Mesodermal cell (in vitro differentiated cells): Measurements from ENCODE around the gene SCRN2.

ENCODE experiments used
- H3K27ac ChIP-seq: 2 replicates; pipeline ENCODE4 v1.7.0; 2013; ENCODE audit warnings: mild to moderate bottlenecking, low read depth, low read length, moderate library complexity; ENCODE audit not compliant: severe bottlenecking
- H3K36me3 ChIP-seq: 2 replicates; pipeline ENCODE4 v1.7.1; 2013; ENCODE audit warnings: mild to moderate bottlenecking, low read length, moderate library complexity; ENCODE audit not compliant: control insufficient read depth, insufficient read depth
- H3K4me1 ChIP-seq: one replicate; pipeline ENCODE4 v1.7.1; 2013; ENCODE audit warnings: mild to moderate bottlenecking, low read length; ENCODE audit not compliant: insufficient read depth, control insufficient read depth, poor library complexity, severe bottlenecking
- H3K4me3 ChIP-seq: 2 replicates; pipeline ENCODE4 v1.7.0; 2013; ENCODE audit warnings: low read length, control low read depth, mild to moderate bottlenecking; ENCODE audit not compliant: insufficient read depth, poor library complexity, severe bottlenecking; ENCODE audit errors: extremely low read depth
- H3K9me3 ChIP-seq: 2 replicates; pipeline ENCODE4 v1.7.1; 2013; ENCODE audit warnings: mild to moderate bottlenecking, low read length, moderate library complexity; ENCODE audit not compliant: control insufficient read depth
- WGBS, 2 experiments: methylation state at CpG; one replicate each; pipeline ENCODE4 v1.1.5; 2013; ENCODE audit warnings: missing lambda C conversion rate in 2 of 2; ENCODE audit not compliant: insufficient coverage in 2 of 2; 5-methylcytosine and 5-hydroxymethylcytosine counted together

The SCRN2 gene

GRCh38 chr17:47810200-47810821 lies 30.8 kb downstream of the SCRN2 start:
- Histone ChIP-seq H3K9me3 (no peaks in the 10 kb centered on the region), H3K27ac (peak overlapping the region; percentile 23), H3K36me3 (peaks cover 35% of the 10 kb centered on the region), H3K4me1 (peaks cover 13% of the 10 kb centered on the region), H3K4me3 (no peak overlapping the region)
- 40 to 51% methylated on average over 5 to 8 of the region's 10 CpGs for WGBS, 2 experiments

DNA sequence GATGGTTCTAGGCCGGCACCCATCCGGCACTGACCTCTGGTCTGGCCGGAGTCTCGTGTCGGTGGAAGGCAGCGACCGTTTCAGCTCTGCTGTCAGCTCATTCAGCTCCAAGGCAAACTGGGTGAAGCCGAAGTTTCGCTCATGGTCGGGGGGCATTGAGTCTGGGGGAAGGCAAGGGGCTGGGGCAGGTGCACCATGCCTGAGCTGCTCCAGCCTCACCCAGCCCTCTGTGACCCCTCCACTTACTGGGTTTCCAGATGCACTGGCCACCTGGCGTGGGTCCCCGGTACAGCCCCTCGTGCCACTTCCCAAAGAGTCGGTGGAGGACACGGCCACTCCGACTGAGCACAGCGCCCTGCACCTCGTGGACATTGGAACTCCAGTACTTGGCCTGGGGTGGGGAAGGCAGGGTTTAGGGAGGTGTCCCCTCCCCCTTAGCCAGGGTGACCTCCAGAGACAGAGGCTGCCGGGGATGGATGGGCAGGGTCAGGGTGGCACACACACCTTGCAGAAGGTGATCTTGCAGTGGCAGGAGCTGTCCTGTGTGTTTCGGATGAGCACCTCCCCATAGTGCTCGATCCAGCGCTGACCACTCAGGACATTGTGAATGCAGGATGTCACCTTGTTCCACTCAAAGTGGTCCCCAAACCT lies 32.1 kb downstream of the SCRN2 start:
- no peaks in the 10 kb centered on the region for H3K9me3 ChIP-seq
- 93 to 95% methylated on average over 19 to 20 of the region's 22 CpGs for WGBS, 2 experiments
- peaks cover 25% of the 10 kb centered on the region for H3K36me3 ChIP-seq
- H3K27ac ChIP-seq = no peak overlapping the region
- peaks cover 13% of the 10 kb centered on the region for H3K4me1 ChIP-seq
- no peak overlapping the region for H3K4me3 ChIP-seq

- Histone ChIP-seq H3K4me1 (peaks cover 13% of the 10 kb centered on the region), H3K36me3 (peaks cover 25% of the 10 kb centered on the region), H3K4me3 (no peak overlapping the region), H3K9me3 (no peaks in the 10 kb centered on the region), H3K27ac (no peak overlapping the region)
- WGBS, 2 experiments = 91 to 93% methylated on average over 14 to 17 of the region's 20 CpGs
Measured at GRCh38 chr17:47808036-47808829, 32.8 kb downstream of the SCRN2 start.

DNA sequence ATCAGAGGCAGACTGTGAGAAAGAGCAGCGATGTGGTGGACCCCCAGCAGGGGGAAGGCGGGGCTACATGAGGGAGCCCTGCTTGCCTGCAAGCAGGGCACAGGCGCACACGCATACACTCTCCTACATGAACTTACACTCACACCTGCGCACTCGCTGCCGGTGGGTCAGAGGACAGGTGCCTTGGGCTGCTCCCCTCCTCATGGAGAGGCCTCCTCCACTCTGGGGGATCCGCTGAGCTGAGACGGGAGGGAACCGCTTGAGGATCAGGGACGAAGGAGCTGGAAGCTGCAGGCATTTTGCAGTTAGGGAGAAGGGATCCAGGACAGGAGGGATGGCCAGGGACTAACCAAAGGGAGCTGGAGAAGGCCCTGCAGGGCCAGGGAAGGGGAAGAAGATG lies 33.7 kb downstream of the SCRN2 start:
- Histone ChIP-seq H3K4me1 (peaks cover 13% of the 10 kb centered on the region), H3K4me3 (no peak overlapping the region), H3K27ac (no peak overlapping the region), H3K9me3 (no peaks in the 10 kb centered on the region), H3K36me3 (peaks cover 25% of the 10 kb centered on the region)
- WGBS, 2 experiments = 88 to 93% methylated on average over 5 to 9 of the region's 11 CpGs

GRCh38 chr17:47806913-47807255 lies 34.2 kb downstream of the SCRN2 start:
- H3K27ac ChIP-seq = no peak overlapping the region
- peaks cover 25% of the 10 kb centered on the region for H3K36me3 ChIP-seq
- H3K4me1 ChIP-seq = peaks cover 13% of the 10 kb centered on the region
- 92 to 96% methylated on average over 9 of the region's 9 CpGs for WGBS, 2 experiments
- H3K4me3 ChIP-seq = no peak overlapping the region
- H3K9me3 ChIP-seq = no peaks in the 10 kb centered on the region

GRCh38 chr17:47806026-47806912 lies 34.8 kb downstream of the SCRN2 start:
- Histone ChIP-seq H3K9me3 (no peaks in the 10 kb centered on the region), H3K4me1 (peaks cover 13% of the 10 kb centered on the region), H3K36me3 (peaks cover 24% of the 10 kb centered on the region), H3K27ac (no peak overlapping the region), H3K4me3 (no peak overlapping the region)
- 84 to 93% methylated on average over 9 to 15 of the region's 16 CpGs for WGBS, 2 experiments

GRCh38 chr17:47804461-47804860 lies 36.6 kb downstream of the SCRN2 start:
- Histone ChIP-seq H3K4me1 (no peaks in the 10 kb centered on the region), H3K36me3 (peaks cover 20% of the 10 kb centered on the region), H3K4me3 (no peak overlapping the region), H3K27ac (no peak overlapping the region), H3K9me3 (no peaks in the 10 kb centered on the region)
- 69 to 80% methylated on average over 2 to 3 of the region's 3 CpGs for WGBS, 2 experiments

- H3K4me3 ChIP-seq = no peak overlapping the region
- H3K4me1 ChIP-seq = no peaks in the 10 kb centered on the region
- H3K36me3 ChIP-seq = peaks cover 13% of the 10 kb centered on the region
- no peaks in the 10 kb centered on the region for H3K9me3 ChIP-seq
- 62 to 70% methylated on average over 5 of the region's 6 CpGs for WGBS, 2 experiments
- H3K27ac ChIP-seq = no peak overlapping the region
Measured at GRCh38 chr17:47803751-47804150, 37.3 kb downstream of the SCRN2 start.

- Histone ChIP-seq H3K36me3 (peaks cover 8% of the 10 kb centered on the region), H3K4me1 (no peaks in the 10 kb centered on the region), H3K27ac (no peak overlapping the region), H3K4me3 (no peak overlapping the region), H3K9me3 (no peaks in the 10 kb centered on the region)
- WGBS, 2 experiments = 33 to 50% methylated on average over 2 to 5 of the region's 5 CpGs
Measured at GRCh38 chr17:47803201-47803600, 37.9 kb downstream of the SCRN2 start.

- Histone ChIP-seq H3K4me3 (no peak overlapping the region), H3K36me3 (peaks cover 4% of the 10 kb centered on the region), H3K4me1 (no peaks in the 10 kb centered on the region), H3K9me3 (no peaks in the 10 kb centered on the region), H3K27ac (no peak overlapping the region)
- WGBS, 2 experiments = 25 to 39% methylated on average over 8 to 9 of the region's 9 CpGs
Measured at GRCh38 chr17:47802341-47803022, 38.6 kb downstream of the SCRN2 start.
